HG02981 (cell line): ENCODE measurements around the gene SNIP1.
"Not testable (repeated sequence)": the region's sequence is repeated elsewhere in the genome, so short reads cannot be mapped to it uniquely, and the experiment has no call there.

ENCODE experiments used
- ATAC-seq: cut with Tn5 transposase; IDR thresholded peaks from one replicate; pipeline ENCODE4 v1.9.1; 2021; ENCODE audit warnings: mild to moderate bottlenecking, moderate library complexity; ENCODE audit not compliant: unreplicated experiment

SNIP1 gene

GRCh38 chr1:37559957-37560379 is 5.9 kb upstream of the SNIP1 start:
- not testable (repeated sequence) for ATAC-seq

DNA sequence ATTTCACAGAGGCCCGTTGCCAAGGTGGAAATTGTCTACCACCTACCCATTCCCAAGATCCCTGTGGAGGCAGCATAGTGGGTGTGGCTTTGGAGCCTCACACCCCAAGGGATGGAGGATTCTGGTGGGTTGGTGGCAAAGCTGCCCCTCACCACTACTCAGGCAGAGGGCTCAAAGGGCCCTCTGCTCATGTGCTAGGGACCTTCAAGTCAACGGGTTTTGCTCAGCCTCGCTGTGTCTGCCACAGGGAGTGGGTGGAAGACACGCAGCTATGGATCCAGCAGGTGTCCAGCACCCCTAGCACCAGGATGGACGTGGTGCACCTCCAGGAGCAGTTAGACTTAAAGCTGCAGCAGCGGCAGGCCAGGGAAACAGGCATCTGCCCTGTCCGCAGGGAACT is 5.0 kb upstream of the SNIP1 start:
- no peak for ATAC-seq

DNA sequence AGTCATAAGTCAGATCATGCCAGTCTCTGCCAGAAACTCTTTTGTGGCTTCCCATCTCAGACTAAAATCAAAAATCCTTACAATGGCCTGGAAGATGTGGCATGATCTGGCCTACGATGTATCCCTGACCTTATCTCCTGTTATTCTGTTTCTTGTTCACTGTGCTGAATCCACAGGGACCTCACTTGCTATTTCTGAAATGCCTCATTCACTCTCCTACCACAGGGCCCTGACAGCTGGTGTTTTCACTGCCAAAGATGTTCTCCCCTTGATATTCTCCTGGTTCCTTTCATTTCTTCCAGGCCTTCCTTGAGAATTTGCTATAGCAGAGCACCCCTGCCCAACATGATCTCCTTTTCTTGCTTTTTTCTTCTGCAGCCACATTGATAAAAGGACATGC is 4.3 kb upstream of the SNIP1 start:
- no peak for ATAC-seq

DNA sequence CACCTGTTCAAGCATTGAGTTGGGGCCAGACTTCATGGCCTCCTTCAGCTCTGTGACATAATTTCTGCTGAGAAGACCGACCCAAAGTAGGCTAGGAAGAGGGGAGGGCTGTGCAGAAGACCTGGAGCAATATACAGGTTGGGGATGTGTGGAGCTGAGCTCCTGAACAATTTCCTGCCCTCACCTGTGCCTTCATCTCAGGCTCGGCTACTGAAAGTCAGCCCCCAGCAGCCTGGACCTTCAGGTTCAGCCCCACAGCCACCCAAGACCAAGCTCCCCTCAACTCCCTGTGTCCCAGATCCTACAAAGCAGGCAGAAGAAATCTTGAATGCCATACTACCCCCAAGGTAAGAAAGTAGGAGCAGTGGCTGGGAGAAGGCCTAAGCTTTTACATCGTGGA is 3.3 kb upstream of the SNIP1 start:
- no peak for ATAC-seq

- no peak for ATAC-seq
Observed at GRCh38 chr1:37556712-37557196, 2.7 kb upstream of the SNIP1 start, which contains the start of gene DNALI1. Gene DNALI1 (plus strand): TSS chr1:37556940. CDS start chr1:37556995, 55 bp downstream.

- ATAC-seq, result no peak
Observed at GRCh38 chr1:37553598-37553926, 531 bp downstream of the SNIP1 start.

DNA sequence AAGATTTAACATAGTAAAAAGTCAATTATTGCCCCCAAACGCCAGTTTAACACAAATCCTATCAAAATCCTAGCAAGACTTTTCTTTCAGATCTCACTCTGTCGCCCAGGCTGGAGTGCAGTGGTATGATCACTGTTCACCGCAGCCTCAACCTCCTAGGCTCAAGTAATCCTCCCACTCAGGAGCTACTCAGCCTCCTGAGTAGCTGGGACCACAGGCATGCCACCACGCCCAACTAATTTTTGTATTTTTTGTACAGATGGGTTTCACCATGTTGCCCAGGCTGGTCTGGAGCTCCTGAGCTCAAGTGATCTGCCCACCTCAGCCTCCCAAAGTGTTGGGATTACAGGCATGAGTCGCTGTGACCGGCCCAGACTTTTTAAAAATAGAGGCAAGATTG is 4.8 kb downstream of the SNIP1 start:
- no peak for ATAC-seq

DNA sequence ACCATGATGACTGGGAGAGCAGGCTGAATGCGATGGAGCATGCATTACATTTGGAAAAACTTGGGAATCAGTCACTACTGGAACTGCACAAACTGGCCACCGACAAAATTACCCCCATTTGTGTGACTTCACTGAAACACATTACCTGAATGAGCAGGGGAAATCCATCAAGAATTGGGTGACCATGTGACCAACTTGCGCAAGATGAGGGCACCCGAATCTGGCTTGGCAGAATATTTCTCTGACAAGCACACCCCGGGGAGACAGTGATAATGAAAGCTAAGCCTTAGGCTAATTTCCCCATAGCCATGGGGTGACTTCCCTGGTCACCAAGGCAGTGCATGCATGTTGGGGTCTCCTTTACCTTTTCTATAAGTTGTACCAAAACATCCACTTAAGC is 9.1 kb downstream of the SNIP1 start:
- ATAC-seq, result no peak

DNA sequence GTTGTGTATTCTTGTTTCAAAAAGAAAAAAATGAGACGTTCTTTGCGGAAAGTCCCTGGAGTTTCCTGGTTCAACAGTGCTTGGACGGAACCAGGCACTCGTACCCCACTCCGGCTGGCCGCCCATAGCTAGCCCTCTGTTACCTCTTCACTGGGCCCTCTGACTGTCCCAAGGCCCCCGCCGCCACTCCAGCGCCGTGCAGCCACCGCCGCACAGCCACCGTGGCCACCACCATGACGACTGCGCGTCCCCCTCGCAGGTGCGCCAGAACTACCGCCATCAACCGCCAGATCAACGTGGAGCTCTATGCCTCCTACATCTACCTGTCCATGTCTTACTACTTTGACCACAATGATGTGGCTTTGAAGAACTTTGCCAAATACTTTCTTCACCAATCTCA is 9.6 kb downstream of the SNIP1 start:
- no peak for ATAC-seq

- no peak for ATAC-seq
Observed at GRCh38 chr1:37540036-37540785, 13.9 kb downstream of the SNIP1 start.

DNA sequence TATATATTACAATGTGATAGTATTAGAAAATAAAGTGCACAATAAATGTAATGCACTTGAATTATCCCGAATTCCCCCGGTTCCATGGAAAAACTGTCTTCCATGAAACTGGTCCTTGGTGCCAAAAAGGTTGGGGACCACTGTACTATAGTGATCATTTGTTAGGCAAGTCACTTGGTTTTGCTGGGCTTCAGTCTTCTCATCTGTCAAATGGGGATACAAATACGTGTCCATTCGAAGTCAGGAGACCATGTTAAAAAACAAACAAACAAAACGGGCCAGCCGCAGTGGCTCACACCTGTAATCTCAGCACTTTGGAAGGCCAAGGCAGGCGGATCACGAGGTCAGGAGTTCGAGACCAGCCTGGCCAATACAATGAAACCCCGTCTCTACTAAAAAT is 14.9 kb downstream of the SNIP1 start:
- ATAC-seq, result not testable (repeated sequence)

- ATAC-seq, result no peak
Observed at GRCh38 chr1:37537378-37537777, 16.7 kb downstream of the SNIP1 start.

GRCh38 chr1:37533317-37534093 is 20.6 kb downstream of the SNIP1 start:
- no peak for ATAC-seq

GRCh38 chr1:37532418-37533156 is 21.5 kb downstream of the SNIP1 start:
- ATAC-seq, result not testable (repeated sequence)

DNA sequence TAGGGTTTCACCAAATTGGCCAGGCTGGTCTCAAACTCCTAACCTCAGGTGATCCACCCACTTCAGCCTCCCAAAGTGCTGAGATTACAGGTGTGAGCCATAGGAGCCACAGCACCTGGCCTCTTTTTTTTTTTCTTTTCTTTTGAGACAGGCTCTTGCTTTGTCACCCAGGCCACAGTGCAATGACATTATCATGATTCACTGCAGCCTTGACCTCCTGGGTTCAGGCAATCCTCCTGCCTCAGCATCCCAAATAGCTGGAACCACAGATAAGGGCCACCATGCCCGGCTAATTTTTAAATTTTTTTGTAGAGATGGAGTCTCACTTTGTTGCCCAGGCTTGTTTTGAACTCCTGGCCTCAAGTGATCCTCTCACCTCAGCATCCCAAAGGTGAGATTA is 24.2 kb downstream of the SNIP1 start:
- ATAC-seq, result not testable (repeated sequence)

DNA sequence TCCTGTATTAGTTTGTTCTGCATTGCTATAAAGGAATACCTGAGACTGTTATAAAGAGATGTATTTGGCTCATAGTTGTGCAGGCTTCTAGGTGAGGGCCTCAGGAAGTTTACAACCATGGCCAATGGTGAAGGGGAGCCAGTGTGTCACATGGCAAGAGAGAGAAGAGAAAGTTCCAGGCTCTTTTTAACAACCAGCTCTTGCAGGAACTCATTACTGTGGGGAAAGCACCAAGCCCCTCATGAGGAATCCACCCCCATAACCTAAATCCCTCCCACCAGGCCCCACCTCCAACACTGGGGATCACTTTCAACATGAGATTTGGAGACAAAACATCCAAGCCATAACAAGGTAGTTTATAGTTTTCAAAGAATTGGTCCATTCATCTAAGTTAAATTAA is 34.5 kb downstream of the SNIP1 start:
- no peak for ATAC-seq

- not testable (repeated sequence) for ATAC-seq
Observed at GRCh38 chr1:37518929-37519328, 35.2 kb downstream of the SNIP1 start.

DNA sequence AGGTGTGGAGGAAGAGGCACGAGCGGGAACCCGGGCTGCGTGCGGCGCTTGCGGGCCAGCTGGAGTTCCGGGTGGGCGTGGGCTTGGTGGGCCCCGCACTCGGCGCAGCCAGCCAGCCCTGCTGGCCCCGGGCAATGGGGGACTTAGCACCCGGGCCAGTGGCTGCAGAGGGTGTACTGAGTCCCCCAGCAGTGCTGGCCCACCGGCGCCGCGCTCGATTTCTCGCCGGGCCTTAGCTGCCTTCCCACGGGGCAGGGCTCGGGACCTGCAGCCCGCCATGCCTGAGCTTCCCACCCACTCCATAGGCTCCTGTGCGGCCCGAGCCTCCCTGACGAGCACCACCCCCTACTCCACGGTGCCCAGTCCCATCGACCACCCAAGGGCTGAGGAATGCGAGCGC is 35.9 kb downstream of the SNIP1 start:
- not testable (repeated sequence) for ATAC-seq

DNA sequence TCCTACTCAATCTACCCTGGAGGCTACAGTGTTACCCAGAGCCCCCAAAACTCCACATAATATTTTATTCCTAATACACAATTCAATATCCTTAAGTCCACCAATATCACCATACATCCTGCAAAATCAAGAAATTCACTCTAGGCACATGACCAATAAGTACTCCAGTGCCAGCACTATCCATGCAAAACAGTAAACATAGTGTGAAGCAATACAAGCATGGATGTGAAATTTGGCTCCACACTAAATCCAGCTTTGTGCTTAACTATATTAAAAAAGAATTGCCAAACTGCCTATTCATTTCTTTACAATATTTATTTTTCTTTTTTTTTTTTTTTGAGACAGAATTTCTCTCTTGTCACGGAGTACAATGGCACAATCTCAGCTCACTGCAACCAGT is 36.5 kb downstream of the SNIP1 start:
- no peak for ATAC-seq

DNA sequence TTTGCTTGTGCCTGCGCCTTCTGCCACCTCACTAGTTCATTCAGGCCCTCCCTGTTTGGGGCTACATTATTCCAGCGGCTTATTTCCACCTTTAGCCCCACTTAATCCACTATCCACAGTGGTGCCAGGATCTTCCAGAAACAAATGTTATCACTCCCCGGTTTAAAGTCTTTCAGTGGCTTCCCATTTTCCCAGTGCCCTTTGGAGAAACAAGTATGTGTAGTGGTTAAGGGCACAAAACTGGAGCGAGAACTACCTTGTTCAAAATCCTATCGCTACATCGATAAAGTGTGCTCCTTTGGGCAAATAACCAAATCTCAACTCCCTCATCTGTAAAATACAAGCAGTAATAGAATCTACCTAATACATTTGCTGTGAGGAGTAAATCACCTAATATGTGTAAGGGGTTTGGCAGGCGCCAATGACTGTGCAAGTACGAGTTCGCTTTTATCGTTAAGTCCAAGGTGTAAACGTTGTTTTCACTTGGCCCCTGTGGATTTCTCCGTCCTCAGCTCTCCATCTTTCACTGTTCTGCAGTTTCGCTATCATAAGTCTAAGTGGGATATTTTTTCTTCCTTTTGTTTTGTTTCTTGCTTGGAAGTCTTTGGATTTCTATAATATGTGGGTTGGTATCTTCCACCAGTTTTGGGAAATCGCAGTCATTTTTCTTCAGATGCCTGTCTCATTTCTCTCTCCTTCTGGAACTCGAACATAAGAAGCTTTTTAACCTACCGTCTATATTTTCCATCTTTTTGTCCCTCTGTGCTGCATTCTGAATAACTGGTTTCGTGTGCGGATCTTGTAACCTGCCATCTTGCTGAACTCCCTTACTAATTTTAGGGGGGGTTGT is 38.7 kb downstream of the SNIP1 start:
- no peak for ATAC-seq
